ENCODE measurements around the gene P2RX6.
"Not testable (repeated sequence)": the region's sequence is repeated elsewhere in the genome, so short reads cannot be mapped to it uniquely, and the experiment has no call there.

Gene P2RX6

DNA sequence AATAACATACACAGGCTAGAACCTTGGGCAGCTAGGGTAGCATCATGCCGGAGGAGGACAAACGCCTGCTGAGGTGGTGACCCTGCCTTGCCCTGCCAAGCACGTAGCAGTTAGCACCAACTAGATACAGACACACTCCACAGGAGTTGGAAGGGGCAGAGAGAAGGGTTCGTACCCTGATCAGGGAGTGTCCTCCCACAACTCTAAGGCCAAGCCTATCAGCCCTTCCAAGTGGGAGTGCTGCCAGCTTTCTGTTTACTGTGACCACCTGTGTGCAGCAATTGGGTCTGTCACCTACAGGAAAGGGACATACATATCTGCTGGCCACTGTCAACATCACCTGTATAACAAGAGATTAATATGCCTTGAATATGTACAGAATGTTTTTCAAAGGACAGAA is 11.2 kb upstream of the P2RX6 start:
- DNase-seq (ENCODE audit: low spot score), result no peak
- in situ Hi-C loops (cut with MboI; ENCODE audit: low sequenced_read_pairs, unreplicated experiment), result no loop called here

GRCh38 chr22:21009208-21009607 is 5.8 kb upstream of the P2RX6 start:
- DNase-seq (ENCODE audit: low spot score); in situ Hi-C loops (cut with MboI; ENCODE audit: low sequenced_read_pairs, unreplicated experiment): not testable (repeated sequence)

More for the DNA sequence above, 11.2 kb upstream of the P2RX6 start:
- TF ChIP-seq CTCF (IDR thresholded peaks at IDR 0.05; ENCODE audit: borderline replicate concordance, control extremely low read depth, extremely low read depth, insufficient read depth, missing control alignments), result no peak

GRCh38 chr22:21009638-21010425 is 5.1 kb upstream of the P2RX6 start:
- TF ChIP-seq CTCF (IDR thresholded peaks at IDR 0.05; ENCODE audit: borderline replicate concordance, control extremely low read depth, extremely low read depth, insufficient read depth, missing control alignments), result no peak
- DNase-seq (ENCODE audit: low spot score), result no peak
- in situ Hi-C loops (cut with MboI; ENCODE audit: low sequenced_read_pairs, unreplicated experiment), result no loop called here

GRCh38 chr22:21010426-21011113 is 4.4 kb upstream of the P2RX6 start:
- DNase-seq (ENCODE audit: low spot score), result no peak
- TF ChIP-seq CTCF (IDR thresholded peaks at IDR 0.05; ENCODE audit: borderline replicate concordance, control extremely low read depth, extremely low read depth, insufficient read depth, missing control alignments), result no peak
- in situ Hi-C loops (cut with MboI; ENCODE audit: low sequenced_read_pairs, unreplicated experiment), result no loop called here

DNA sequence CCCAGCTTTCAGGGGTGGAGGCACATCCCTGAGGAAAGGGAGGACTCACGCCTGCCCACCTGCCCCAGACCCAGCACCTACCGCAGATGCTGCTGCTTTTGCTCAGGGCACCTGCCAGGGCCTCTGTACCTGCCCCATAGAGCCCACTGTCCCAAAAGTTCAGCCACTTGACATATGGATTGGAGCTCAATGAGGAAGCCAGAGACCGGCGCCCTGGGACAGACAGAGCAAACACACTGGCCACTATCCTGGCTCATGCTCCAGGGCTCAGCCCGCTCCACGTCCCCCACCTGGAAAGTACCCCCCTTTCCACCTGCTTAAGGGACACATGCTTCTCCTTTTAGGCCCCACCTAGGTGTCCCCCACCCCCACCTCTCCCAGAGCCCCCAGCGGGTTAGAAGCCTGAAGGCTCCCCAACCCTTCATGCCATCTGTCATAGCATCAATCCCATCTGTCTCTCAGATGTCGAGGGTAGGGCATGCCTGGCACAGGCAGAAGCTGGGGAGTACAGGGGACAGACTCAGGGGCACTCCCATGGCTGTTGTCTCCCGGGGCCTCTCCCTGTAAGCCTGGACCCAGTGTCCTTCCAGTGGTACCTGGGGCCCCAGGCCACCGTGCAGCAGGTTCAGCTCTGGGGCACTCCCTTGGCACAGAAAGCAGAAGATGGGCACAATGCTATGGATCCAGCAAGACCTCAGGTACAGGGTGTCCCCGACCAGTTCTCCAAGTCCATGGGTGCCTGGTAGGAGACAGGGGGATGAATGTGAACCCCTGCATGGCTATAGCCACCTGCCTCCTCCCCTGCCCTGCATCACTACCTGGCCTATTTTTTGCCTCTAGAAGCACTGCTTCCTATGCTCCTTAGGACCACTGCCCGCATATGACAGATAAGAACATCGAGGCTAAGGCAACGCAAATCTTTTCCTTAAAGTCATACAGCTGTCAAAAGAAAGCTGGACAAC is 2.2 kb upstream of the P2RX6 start:
- DNase-seq (ENCODE audit: low spot score), result no peak
- no peak for TF ChIP-seq CTCF (IDR thresholded peaks at IDR 0.05; ENCODE audit: borderline replicate concordance, control extremely low read depth, extremely low read depth, insufficient read depth, missing control alignments)
- in situ Hi-C loops (cut with MboI; ENCODE audit: low sequenced_read_pairs, unreplicated experiment), result no loop called here

GRCh38 chr22:21013657-21014201 is 1.2 kb upstream of the P2RX6 start:
- no peak for DNase-seq (ENCODE audit: low spot score)
- in situ Hi-C loops (cut with MboI; ENCODE audit: low sequenced_read_pairs, unreplicated experiment), result no loop called here
- no peak for TF ChIP-seq CTCF (IDR thresholded peaks at IDR 0.05; ENCODE audit: borderline replicate concordance, control extremely low read depth, extremely low read depth, insufficient read depth, missing control alignments)
